HFFc6 (cell line): ENCODE measurements around the gene HSF5. TPM values are rescaled to one million over a fixed set of nuclear protein-coding genes. Genes with fewer than 3 reads are reported as not detected.

Experiments
- DNase-seq: peaks from one replicate; pipeline ENCODE4 v3.0.0-alpha.2; 2018
- H3K27ac Mint-ChIP-seq: 2 replicates; pipeline ENCODE4 v1.8.0; 2020; ENCODE audit warnings: mild to moderate bottlenecking, mixed read lengths
- H3K27me3 Mint-ChIP-seq: 2 replicates; pipeline ENCODE4 v1.8.0; 2021; ENCODE audit warnings: mild to moderate bottlenecking, moderate library complexity, mixed read lengths; ENCODE audit not compliant: insufficient read depth
- H3K36me3 Mint-ChIP-seq: 2 replicates; pipeline ENCODE4 v1.8.0; 2021; ENCODE audit warnings: low read depth, mixed read lengths
- H3K4me1 Mint-ChIP-seq: 2 replicates; pipeline ENCODE4 v1.8.0; 2020; ENCODE audit warnings: low read depth, mixed read lengths
- H3K4me3 Mint-ChIP-seq: 2 replicates; pipeline ENCODE4 v1.8.0; 2020; ENCODE audit warnings: mild to moderate bottlenecking, moderate library complexity, mixed read lengths
- H3K9me3 Mint-ChIP-seq: 2 replicates; pipeline ENCODE4 v1.8.0; 2020; ENCODE audit warnings: mild to moderate bottlenecking, mixed read lengths
- CTCF ChIP-seq: fragments of 200-600 bp; sonication (generic); IDR thresholded peaks from 2 replicates; pipeline ENCODE4 v1.5.0; 2021; ENCODE audit warnings: antibody characterized with exemption, mild to moderate bottlenecking
- total RNA-seq, 6 experiments: library from RNA; stranded (reverse); fragmentation: NEBNext Ultra II Directional; extraction: Animal tissue kit (Norgen Biotek cat#: 25700); gene quantifications; 2 replicates in 1 of 6; 3 replicates in 5 of 6; pipeline ENCODE4 v1.2.3, GENCODE V29; 2021

Gene HSF5
- total RNA-seq, 6 experiments from 2014 or later, result not detected

- TF ChIP-seq CTCF, result no peak
- H3K27me3 Mint-ChIP-seq, result peaks cover 32% of the 10 kb centered on the region
- no peaks in the 10 kb centered on the region for H3K4me1 Mint-ChIP-seq
These were observed 100.4 kb downstream of the HSF5 start for GRCh38 chr17:58387834-58388233.

GRCh38 chr17:58386708-58387107 lies 101.5 kb downstream of the HSF5 start:
- Mint-ChIP-seq H3K4me3 (no peak overlapping the region), H3K36me3 (no peaks in the 10 kb centered on the region), H3K4me1 (no peaks in the 10 kb centered on the region), H3K27ac (no peak overlapping the region), H3K9me3 (no peaks in the 10 kb centered on the region), H3K27me3 (peaks cover 26% of the 10 kb centered on the region)
- no peak for TF ChIP-seq CTCF
- no peak for DNase-seq

More at GRCh38 chr17:58387834-58388233, 100.4 kb downstream of the HSF5 start:
- H3K4me3 Mint-ChIP-seq, result no peak overlapping the region
- H3K27ac Mint-ChIP-seq, result no peak overlapping the region
- H3K9me3 Mint-ChIP-seq, result no peaks in the 10 kb centered on the region
- H3K36me3 Mint-ChIP-seq, result no peaks in the 10 kb centered on the region
- no peak for DNase-seq

- Mint-ChIP-seq H3K27ac (no peak overlapping the region), H3K36me3 (no peaks in the 10 kb centered on the region), H3K27me3 (peaks cover 19% of the 10 kb centered on the region), H3K4me3 (no peak overlapping the region), H3K4me1 (no peaks in the 10 kb centered on the region), H3K9me3 (no peaks in the 10 kb centered on the region)
- TF ChIP-seq CTCF, result no peak
- no peak for DNase-seq
These were observed 102.8 kb downstream of the HSF5 start for GRCh38 chr17:58385359-58385899.

- Mint-ChIP-seq H3K36me3 (no peaks in the 10 kb centered on the region), H3K4me3 (no peak overlapping the region), H3K27me3 (peaks cover 17% of the 10 kb centered on the region), H3K9me3 (no peaks in the 10 kb centered on the region), H3K4me1 (no peaks in the 10 kb centered on the region), H3K27ac (no peak overlapping the region)
- TF ChIP-seq CTCF, result no peak
- no peak for DNase-seq
These were observed 103.3 kb downstream of the HSF5 start for GRCh38 chr17:58384897-58385296.

- no peak for TF ChIP-seq CTCF
- no peaks in the 10 kb centered on the region for H3K4me1 Mint-ChIP-seq
- H3K4me3 Mint-ChIP-seq, result no peak overlapping the region
- no peak for DNase-seq
- no peaks in the 10 kb centered on the region for H3K36me3 Mint-ChIP-seq
- H3K27ac Mint-ChIP-seq, result no peak overlapping the region
- H3K9me3 Mint-ChIP-seq, result no peaks in the 10 kb centered on the region
- H3K27me3 Mint-ChIP-seq, result peaks cover 16% of the 10 kb centered on the region
These were observed 104.2 kb downstream of the HSF5 start for GRCh38 chr17:58383892-58384462.
